ENCODE measurements around the gene SPECC1L.

- TF ChIP-seq CTCF (conservative IDR thresholded peaks at IDR 0.05; ENCODE audit: low read depth, low read length), result no peak
- no peak for TF ChIP-seq EZH2 (IDR thresholded peaks at IDR 0.05; ENCODE audit: low read length, unreplicated experiment)
- TF ChIP-seq EZH2phosphoT487 (IDR thresholded peaks at IDR 0.05; ENCODE audit: borderline replicate concordance, low read length), result no peak
Measured at GRCh38 chr22:24304062-24304675, 33.5 kb downstream of the SPECC1L start.

Data from PC-3 (cell line).